ENCODE data around the gene LY6G6F. TPM values are rescaled to one million over a fixed set of nuclear protein-coding genes. Genes with fewer than 3 reads are reported as not detected.

Gene LY6G6F, protein sequence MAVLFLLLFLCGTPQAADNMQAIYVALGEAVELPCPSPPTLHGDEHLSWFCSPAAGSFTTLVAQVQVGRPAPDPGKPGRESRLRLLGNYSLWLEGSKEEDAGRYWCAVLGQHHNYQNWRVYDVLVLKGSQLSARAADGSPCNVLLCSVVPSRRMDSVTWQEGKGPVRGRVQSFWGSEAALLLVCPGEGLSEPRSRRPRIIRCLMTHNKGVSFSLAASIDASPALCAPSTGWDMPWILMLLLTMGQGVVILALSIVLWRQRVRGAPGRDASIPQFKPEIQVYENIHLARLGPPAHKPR
- total RNA-seq = not detected in 3 replicates
- long read RNA-seq = 0 reads

DNA sequence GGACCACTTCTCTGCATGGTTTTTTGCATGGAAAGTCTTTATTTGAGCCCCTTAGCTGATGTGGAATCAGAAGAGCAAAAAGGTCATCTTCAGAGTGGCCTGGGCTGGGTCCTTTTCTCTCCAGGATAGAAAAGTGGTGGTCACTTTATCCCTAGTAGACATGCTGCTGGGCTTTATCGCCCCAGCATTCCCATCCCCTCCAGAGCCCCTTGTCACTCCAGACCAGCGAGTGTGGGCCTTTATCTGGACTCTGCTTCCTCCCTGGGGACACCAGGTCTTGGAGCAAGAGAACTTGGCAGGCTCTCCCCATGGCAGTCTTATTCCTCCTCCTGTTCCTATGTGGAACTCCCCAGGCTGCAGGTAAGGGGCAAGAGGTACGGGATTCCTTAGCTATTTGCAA, at the start of gene LY6G6F:
Gene LY6G6F (plus strand): TSS at position 268 of the 400 bp plus-strand sequence. CDS start 41 bp downstream, at position 309.
- TF ChIP-seq, protein P1, sequence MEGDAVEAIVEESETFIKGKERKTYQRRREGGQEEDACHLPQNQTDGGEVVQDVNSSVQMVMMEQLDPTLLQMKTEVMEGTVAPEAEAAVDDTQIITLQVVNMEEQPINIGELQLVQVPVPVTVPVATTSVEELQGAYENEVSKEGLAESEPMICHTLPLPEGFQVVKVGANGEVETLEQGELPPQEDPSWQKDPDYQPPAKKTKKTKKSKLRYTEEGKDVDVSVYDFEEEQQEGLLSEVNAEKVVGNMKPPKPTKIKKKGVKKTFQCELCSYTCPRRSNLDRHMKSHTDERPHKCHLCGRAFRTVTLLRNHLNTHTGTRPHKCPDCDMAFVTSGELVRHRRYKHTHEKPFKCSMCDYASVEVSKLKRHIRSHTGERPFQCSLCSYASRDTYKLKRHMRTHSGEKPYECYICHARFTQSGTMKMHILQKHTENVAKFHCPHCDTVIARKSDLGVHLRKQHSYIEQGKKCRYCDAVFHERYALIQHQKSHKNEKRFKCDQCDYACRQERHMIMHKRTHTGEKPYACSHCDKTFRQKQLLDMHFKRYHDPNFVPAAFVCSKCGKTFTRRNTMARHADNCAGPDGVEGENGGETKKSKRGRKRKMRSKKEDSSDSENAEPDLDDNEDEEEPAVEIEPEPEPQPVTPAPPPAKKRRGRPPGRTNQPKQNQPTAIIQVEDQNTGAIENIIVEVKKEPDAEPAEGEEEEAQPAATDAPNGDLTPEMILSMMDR (IDR thresholded peaks at IDR 0.05) = no peak
- Mint-ChIP-seq H3K4me1 (ENCODE audit: low read depth) (peaks cover 15% of the 10 kb centered on the region), H3K4me3 (ENCODE audit: unreplicated experiment) (no peak within 1 kb of the TSS), H3K36me3 (ENCODE audit: low read depth) (no peaks in the 10 kb centered on the region), H3K9me3 (ENCODE audit: low read depth) (no peaks in the 10 kb centered on the region), H3K27ac (ENCODE audit: unreplicated experiment) (no peak within 1 kb of the TSS), H3K27me3 (ENCODE audit: low read depth) (no peaks in the 10 kb centered on the region)
- no peak for DNase-seq (ENCODE audit: low spot score)

DNA sequence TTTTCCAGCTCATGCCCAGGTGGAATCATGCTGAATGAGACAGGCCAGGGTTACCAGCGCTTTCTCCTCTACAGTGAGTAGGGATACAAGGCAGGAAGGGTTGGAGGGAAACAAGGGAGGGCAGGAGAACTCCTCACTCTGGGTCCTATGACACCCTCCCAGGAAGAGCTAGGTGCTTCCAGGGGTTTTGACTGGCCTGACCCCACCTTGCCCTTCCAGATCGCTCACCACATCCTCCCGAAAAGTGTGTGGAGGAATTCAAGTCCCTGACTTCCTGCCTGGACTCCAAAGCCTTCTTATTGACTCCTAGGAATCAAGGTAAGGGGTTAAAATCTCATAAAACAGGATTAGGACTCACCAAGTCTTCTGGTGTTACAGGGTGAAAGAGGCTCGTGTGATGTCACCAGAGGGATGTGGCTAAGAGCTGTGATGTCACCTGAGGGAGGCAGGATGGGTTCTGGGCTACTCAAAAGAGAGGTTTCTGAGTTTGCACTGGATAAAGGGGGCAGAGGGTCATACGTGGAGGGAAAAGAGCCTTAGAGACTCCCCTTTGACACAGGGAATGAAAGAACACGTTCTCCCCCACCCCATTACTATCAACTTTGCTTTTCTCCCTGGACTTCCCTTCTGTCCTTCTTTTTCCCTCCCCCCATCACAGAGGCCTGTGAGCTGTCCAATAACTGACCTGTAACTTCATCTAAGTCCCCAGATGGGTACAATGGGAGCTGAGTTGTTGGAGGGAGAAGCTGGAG, 49.1 kb upstream of the LY6G6F start:
- H3K4me1 Mint-ChIP-seq (ENCODE audit: low read depth) = peaks cover 51% of the 10 kb centered on the region
- TF ChIP-seq, protein P1 (IDR thresholded peaks at IDR 0.05) = no peak
- H3K27ac Mint-ChIP-seq (ENCODE audit: unreplicated experiment) = peak overlapping the region; percentile 70
- no peak for DNase-seq (ENCODE audit: low spot score)
- no peak overlapping the region for H3K4me3 Mint-ChIP-seq (ENCODE audit: unreplicated experiment)
- H3K9me3 Mint-ChIP-seq (ENCODE audit: low read depth) = no peaks in the 10 kb centered on the region
- H3K36me3 Mint-ChIP-seq (ENCODE audit: low read depth) = peaks cover 2% of the 10 kb centered on the region
- H3K27me3 Mint-ChIP-seq (ENCODE audit: low read depth) = no peaks in the 10 kb centered on the region

DNA sequence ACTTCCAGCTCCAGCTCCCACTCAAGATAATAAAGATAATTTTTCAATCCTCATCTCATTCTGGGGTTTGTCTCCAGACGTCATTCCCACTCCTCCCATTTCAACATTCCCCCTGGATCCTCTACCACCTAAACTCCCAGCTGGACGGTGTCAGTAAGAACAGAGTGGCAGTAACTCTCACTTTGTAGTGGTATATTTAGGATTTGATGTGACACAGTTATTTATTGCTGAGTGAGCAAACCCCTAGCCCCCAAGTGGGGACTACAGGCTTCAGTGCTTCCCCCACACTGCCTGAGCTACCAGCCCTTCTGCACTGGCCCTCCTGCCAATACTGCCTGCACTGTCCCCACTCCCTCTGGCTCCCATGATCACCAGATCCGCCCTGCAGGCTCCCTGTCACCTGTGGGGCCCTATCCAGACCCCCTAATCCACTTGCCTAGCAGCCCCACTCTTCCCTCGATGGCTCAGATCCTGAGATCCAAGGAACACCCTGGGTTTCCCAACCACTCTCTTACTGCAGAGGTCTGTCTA, 48.4 kb upstream of the LY6G6F start:
- H3K4me1 Mint-ChIP-seq (ENCODE audit: low read depth) = peaks cover 50% of the 10 kb centered on the region
- no peaks in the 10 kb centered on the region for H3K27me3 Mint-ChIP-seq (ENCODE audit: low read depth)
- no peaks in the 10 kb centered on the region for H3K9me3 Mint-ChIP-seq (ENCODE audit: low read depth)
- TF ChIP-seq, protein P1 (IDR thresholded peaks at IDR 0.05) = no peak
- peak overlapping the region; percentile 15 for H3K4me3 Mint-ChIP-seq (ENCODE audit: unreplicated experiment)
- H3K27ac Mint-ChIP-seq (ENCODE audit: unreplicated experiment) = peak overlapping the region; percentile 70
- peaks cover 2% of the 10 kb centered on the region for H3K36me3 Mint-ChIP-seq (ENCODE audit: low read depth)
- no peak for DNase-seq (ENCODE audit: low spot score)

DNA sequence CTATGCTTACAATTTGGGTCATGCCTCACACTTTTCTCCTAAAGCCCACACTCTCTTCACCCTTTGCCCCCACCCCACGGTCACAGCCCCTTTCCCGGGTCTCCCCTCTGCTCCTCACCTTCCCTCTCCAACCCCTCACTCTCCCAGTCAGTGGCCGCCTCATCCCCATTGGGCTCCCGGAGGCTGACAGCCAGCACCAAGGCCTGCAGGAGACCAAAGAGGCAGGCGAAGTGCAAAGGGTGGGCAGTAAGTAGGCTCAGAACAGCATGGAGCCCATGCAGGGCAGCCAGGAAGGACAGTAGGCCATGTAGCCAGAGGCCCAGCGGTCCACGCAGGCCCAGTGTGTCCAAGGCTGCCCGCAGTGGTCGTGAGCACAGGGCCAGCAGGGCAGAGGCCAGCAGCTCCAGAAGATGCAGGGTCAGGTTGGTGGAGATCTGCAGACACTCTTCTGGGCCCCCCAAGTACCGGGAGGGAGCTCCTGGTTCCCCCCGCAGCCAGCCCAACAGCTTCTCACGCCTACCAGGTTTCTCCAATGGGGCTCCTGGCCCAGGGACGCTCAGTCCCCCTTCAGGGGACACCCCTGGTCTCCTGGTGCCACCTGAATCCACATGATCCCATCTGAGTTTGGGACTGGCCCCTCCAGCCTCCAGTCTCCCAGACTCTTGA, 47.5 kb upstream of the LY6G6F start:
- H3K9me3 Mint-ChIP-seq (ENCODE audit: low read depth) = no peaks in the 10 kb centered on the region
- H3K4me3 Mint-ChIP-seq (ENCODE audit: unreplicated experiment) = peak overlapping the region; percentile 83
- peaks cover 55% of the 10 kb centered on the region for H3K4me1 Mint-ChIP-seq (ENCODE audit: low read depth)
- no peaks in the 10 kb centered on the region for H3K27me3 Mint-ChIP-seq (ENCODE audit: low read depth)
- peaks cover 2% of the 10 kb centered on the region for H3K36me3 Mint-ChIP-seq (ENCODE audit: low read depth)
- TF ChIP-seq, protein P1 (IDR thresholded peaks at IDR 0.05) = no peak
- peak overlapping the region; percentile 79 for H3K27ac Mint-ChIP-seq (ENCODE audit: unreplicated experiment)
- DNase-seq (ENCODE audit: low spot score) = no peak
